ENCODE measurements around the gene KIAA1671. TPM values are rescaled to one million over a fixed set of nuclear protein-coding genes. Genes with fewer than 3 reads are reported as not detected.

Gene KIAA1671
- total RNA-seq, 1 experiment from 2014 or later, result 12.8 TPM

DNA sequence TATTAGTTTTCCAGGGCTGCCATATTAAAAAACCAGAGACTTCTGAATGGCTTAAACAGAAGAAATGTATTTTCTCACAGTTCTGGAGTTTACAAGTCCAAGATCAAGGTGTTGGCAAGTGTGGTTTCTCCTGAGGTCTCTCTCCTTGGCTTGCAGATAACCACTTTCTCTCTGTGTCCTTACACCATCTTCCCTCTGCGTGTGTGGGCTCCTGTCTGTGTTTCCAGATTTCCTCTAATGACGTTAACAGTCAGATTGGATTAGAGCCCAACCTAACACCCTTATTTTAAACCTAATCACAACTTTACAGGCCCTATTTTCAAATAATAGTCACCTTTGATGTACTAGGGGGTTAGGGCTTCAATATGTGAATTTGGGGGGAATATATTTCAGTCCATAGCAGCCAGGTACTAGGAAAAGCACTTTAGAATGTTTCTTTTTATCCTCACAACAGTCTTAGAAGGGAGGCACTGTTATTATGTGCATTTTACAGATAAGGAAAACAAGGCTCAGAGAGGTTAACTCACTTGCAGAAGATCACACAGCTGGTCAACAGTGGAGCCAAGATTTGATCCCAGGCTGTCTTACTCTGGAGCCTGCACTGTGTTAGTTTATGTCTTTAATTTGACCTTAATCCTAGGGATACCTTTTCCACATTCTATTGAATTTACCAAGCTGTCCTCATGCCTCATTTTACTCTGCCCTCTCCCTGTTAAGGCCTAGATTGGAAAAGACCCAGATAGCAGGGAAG, 130.7 kb downstream of the KIAA1671 start:
- H3K9me3 ChIP-seq (ENCODE audit: low read depth, low read length, poor library complexity, severe bottlenecking), result no peaks in the 10 kb centered on the region
- BruUV-seq (replicated peaks), result no TSS peak
- H3K27me3 ChIP-seq (replicated peaks; ENCODE audit: insufficient read depth, low read depth, low read length, poor library complexity), result no peaks in the 10 kb centered on the region
- H3K4me1 ChIP-seq (ENCODE audit: insufficient read depth, low read length, poor library complexity, severe bottlenecking), result no peaks in the 10 kb centered on the region
- H3K4me3 ChIP-seq (ENCODE audit: low read depth, low read length, poor library complexity, severe bottlenecking), result no peak overlapping the region
- no peak overlapping the region for H3K27ac ChIP-seq (ENCODE audit: low read depth, low read length, poor library complexity, severe bottlenecking)
- H3K36me3 ChIP-seq (ENCODE audit: insufficient read depth, low read length, poor library complexity, severe bottlenecking), result no peaks in the 10 kb centered on the region
- no peak for TF ChIP-seq EZH2 (IDR thresholded peaks at IDR 0.05; ENCODE audit: borderline replicate concordance, low read depth, low read length, poor library complexity, severe bottlenecking)
- TF ChIP-seq, protein P1, sequence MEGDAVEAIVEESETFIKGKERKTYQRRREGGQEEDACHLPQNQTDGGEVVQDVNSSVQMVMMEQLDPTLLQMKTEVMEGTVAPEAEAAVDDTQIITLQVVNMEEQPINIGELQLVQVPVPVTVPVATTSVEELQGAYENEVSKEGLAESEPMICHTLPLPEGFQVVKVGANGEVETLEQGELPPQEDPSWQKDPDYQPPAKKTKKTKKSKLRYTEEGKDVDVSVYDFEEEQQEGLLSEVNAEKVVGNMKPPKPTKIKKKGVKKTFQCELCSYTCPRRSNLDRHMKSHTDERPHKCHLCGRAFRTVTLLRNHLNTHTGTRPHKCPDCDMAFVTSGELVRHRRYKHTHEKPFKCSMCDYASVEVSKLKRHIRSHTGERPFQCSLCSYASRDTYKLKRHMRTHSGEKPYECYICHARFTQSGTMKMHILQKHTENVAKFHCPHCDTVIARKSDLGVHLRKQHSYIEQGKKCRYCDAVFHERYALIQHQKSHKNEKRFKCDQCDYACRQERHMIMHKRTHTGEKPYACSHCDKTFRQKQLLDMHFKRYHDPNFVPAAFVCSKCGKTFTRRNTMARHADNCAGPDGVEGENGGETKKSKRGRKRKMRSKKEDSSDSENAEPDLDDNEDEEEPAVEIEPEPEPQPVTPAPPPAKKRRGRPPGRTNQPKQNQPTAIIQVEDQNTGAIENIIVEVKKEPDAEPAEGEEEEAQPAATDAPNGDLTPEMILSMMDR (conservative IDR thresholded peaks at IDR 0.05; ENCODE audit: low read depth, low read length), result no peak
- POLR2A ChIA-PET (ENCODE audit: low non-redundant PET), result no interaction called here
- intact Hi-C loops (cut with micrococcal nuclease; ENCODE audit: unreplicated experiment), result no loop called here
- no peak for DNase-seq (ENCODE audit: low spot score)
- CTCF ChIA-PET, result no interaction called here

DNA sequence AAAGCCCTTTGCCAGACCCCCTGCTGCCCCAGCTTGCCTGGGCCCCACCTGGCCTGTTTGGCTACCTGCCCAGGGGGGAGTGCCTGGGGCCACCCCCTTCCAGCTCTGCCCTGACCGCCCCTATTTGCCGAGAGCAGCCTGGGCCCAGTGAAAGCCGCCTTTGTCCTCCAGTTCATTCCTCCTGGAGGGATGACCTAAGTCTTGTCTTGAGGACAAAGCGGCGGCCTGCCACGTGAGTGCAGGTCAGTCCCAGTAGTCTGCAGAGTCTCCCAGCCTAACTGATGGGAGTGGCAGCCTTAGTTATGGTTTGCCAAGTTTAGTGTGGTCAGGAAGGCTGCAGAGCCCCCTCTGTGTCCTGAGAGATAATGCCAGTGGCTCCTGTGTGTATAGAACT, 131.3 kb downstream of the KIAA1671 start:
- BruUV-seq (replicated peaks), result no TSS peak
- ChIA-PET CTCF (no interaction called here), POLR2A (ENCODE audit: low non-redundant PET) (no interaction called here)
- intact Hi-C loops (cut with micrococcal nuclease; ENCODE audit: unreplicated experiment), result no loop called here
- Histone ChIP-seq H3K4me3 (ENCODE audit: low read depth, low read length, poor library complexity, severe bottlenecking) (no peak overlapping the region), H3K27ac (ENCODE audit: low read depth, low read length, poor library complexity, severe bottlenecking) (no peak overlapping the region), H3K27me3 (replicated peaks; ENCODE audit: insufficient read depth, low read depth, low read length, poor library complexity) (no peaks in the 10 kb centered on the region), H3K36me3 (ENCODE audit: insufficient read depth, low read length, poor library complexity, severe bottlenecking) (no peaks in the 10 kb centered on the region), H3K9me3 (ENCODE audit: low read depth, low read length, poor library complexity, severe bottlenecking) (no peaks in the 10 kb centered on the region), H3K4me1 (ENCODE audit: insufficient read depth, low read length, poor library complexity, severe bottlenecking) (no peaks in the 10 kb centered on the region)
- DNase-seq (ENCODE audit: low spot score), result no peak
- no peak for TF ChIP-seq EZH2 (IDR thresholded peaks at IDR 0.05; ENCODE audit: borderline replicate concordance, low read depth, low read length, poor library complexity, severe bottlenecking)
- TF ChIP-seq, protein P1 (conservative IDR thresholded peaks at IDR 0.05; ENCODE audit: low read depth, low read length), result no peak

DNA sequence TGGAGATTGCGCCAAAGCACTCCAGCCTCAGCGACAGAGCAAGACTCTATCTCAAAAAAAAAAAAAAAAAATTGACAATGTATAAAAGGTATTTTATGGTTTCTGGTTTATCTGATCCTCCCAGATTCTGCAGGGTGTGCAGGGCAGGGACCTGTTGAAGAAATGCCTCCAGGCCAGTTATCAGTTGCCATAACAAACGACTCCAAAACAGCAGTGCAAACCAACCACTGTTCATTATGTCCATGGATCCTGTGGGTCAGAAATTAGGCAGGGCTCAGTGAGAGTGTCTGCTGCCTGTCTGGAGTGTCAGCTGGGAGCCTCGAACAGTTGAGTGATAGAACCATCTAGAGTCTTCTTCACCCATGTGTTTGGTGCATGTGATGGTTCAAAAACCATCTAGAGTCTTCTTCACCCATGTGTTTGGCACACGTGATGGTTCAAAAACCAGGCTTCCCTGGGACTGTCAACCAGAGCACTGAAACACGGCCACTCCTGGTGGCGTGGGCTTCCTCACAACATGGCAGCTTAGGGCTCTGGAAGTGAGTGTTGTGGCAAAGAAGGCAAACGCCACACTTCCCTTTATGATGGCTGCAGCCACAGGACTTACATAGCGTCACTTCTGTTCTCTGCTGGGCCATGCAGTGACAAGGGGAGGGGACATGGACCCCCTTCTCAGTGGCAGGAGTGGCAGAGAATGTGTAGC, 132.0 kb downstream of the KIAA1671 start:
- no peaks in the 10 kb centered on the region for H3K27me3 ChIP-seq (replicated peaks; ENCODE audit: insufficient read depth, low read depth, low read length, poor library complexity)
- H3K36me3 ChIP-seq (ENCODE audit: insufficient read depth, low read length, poor library complexity, severe bottlenecking), result no peaks in the 10 kb centered on the region
- POLR2A ChIA-PET (ENCODE audit: low non-redundant PET), result no interaction called here
- no TSS peak for BruUV-seq (replicated peaks)
- intact Hi-C loops (cut with micrococcal nuclease; ENCODE audit: unreplicated experiment), result no loop called here
- no peaks in the 10 kb centered on the region for H3K9me3 ChIP-seq (ENCODE audit: low read depth, low read length, poor library complexity, severe bottlenecking)
- CTCF ChIA-PET, result no interaction called here
- H3K4me3 ChIP-seq (ENCODE audit: low read depth, low read length, poor library complexity, severe bottlenecking), result no peak overlapping the region
- no peak overlapping the region for H3K27ac ChIP-seq (ENCODE audit: low read depth, low read length, poor library complexity, severe bottlenecking)
- no peaks in the 10 kb centered on the region for H3K4me1 ChIP-seq (ENCODE audit: insufficient read depth, low read length, poor library complexity, severe bottlenecking)
- no peak for DNase-seq (ENCODE audit: low spot score)
- no peak for TF ChIP-seq EZH2 (IDR thresholded peaks at IDR 0.05; ENCODE audit: borderline replicate concordance, low read depth, low read length, poor library complexity, severe bottlenecking)
- TF ChIP-seq, protein P1 (conservative IDR thresholded peaks at IDR 0.05; ENCODE audit: low read depth, low read length), result no peak

Data from A673 (cell line).